ENCODE results near the gene MAGI1.

- TF ChIP-seq, protein P1, sequence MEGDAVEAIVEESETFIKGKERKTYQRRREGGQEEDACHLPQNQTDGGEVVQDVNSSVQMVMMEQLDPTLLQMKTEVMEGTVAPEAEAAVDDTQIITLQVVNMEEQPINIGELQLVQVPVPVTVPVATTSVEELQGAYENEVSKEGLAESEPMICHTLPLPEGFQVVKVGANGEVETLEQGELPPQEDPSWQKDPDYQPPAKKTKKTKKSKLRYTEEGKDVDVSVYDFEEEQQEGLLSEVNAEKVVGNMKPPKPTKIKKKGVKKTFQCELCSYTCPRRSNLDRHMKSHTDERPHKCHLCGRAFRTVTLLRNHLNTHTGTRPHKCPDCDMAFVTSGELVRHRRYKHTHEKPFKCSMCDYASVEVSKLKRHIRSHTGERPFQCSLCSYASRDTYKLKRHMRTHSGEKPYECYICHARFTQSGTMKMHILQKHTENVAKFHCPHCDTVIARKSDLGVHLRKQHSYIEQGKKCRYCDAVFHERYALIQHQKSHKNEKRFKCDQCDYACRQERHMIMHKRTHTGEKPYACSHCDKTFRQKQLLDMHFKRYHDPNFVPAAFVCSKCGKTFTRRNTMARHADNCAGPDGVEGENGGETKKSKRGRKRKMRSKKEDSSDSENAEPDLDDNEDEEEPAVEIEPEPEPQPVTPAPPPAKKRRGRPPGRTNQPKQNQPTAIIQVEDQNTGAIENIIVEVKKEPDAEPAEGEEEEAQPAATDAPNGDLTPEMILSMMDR (IDR thresholded peaks at IDR 0.05; ENCODE audit: insufficient read depth, low read length), result no peak
- TF ChIP-seq GABPA (IDR thresholded peaks at IDR 0.05; ENCODE audit: low read depth) (no peak), POLR2AphosphoS5 (IDR thresholded peaks at IDR 0.05; ENCODE audit: low read depth) (no peak)
- TF ChIP-seq, protein P2, sequence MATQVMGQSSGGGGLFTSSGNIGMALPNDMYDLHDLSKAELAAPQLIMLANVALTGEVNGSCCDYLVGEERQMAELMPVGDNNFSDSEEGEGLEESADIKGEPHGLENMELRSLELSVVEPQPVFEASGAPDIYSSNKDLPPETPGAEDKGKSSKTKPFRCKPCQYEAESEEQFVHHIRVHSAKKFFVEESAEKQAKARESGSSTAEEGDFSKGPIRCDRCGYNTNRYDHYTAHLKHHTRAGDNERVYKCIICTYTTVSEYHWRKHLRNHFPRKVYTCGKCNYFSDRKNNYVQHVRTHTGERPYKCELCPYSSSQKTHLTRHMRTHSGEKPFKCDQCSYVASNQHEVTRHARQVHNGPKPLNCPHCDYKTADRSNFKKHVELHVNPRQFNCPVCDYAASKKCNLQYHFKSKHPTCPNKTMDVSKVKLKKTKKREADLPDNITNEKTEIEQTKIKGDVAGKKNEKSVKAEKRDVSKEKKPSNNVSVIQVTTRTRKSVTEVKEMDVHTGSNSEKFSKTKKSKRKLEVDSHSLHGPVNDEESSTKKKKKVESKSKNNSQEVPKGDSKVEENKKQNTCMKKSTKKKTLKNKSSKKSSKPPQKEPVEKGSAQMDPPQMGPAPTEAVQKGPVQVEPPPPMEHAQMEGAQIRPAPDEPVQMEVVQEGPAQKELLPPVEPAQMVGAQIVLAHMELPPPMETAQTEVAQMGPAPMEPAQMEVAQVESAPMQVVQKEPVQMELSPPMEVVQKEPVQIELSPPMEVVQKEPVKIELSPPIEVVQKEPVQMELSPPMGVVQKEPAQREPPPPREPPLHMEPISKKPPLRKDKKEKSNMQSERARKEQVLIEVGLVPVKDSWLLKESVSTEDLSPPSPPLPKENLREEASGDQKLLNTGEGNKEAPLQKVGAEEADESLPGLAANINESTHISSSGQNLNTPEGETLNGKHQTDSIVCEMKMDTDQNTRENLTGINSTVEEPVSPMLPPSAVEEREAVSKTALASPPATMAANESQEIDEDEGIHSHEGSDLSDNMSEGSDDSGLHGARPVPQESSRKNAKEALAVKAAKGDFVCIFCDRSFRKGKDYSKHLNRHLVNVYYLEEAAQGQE (IDR thresholded peaks at IDR 0.05; ENCODE audit: insufficient replicate concordance, low read depth), result no peak
Measured at GRCh38 chr3:66004244-66004643, 34.5 kb downstream of the MAGI1 start.

Data from HL-60 (cell line).